ENCODE results near the gene MAST2.
A peak's percentile ranks its signal among the peaks of the same experiment; 100 is the strongest.
"Not testable (repeated sequence)": the region's sequence is repeated elsewhere in the genome, so short reads cannot be mapped to it uniquely, and the experiment has no call there.

The MAST2 gene

DNA sequence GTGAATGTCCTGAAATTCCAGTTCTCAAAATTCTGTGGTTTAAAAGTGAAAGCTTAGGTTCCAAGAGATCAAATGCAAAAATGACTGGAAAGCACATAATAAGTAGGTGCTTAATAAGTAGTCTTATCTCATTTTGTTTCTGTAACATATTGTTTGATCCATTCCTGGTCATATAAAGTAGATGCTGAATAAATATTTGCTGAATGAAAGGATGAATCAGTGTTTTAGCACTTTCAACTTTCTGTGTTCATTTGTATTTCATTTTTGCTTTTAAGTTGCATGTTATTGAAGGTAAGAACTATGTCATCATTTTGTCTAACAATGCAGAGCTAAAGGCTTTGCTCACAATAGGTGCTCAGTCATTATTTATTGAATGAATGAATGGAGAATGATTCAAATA lies 6.3 kb downstream of the MAST2 start:
- no peak for DNase-seq (ENCODE audit: low spot score)
- FAIRE-seq, result no peak

DNA sequence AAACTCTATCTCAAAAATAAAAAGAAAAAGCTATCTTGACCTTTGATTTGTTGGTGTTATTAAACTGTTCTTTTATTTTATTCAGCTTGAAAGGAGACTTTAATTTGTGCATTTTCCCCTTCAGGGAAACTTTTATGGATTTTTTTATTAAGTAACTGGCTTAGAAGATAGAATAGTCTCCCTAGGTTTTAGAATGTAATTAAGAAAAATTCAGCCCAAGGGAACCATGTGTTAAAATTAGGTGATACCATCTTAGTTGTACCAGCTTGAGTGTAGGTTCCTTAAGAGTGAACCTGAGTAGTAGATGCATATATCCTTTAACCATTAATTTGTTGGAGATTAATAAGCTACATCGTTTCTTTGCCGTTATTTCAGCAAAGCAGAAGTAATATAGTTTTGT lies 11.4 kb downstream of the MAST2 start:
- DNase-seq (ENCODE audit: low spot score) (no peak), FAIRE-seq (no peak)

DNA sequence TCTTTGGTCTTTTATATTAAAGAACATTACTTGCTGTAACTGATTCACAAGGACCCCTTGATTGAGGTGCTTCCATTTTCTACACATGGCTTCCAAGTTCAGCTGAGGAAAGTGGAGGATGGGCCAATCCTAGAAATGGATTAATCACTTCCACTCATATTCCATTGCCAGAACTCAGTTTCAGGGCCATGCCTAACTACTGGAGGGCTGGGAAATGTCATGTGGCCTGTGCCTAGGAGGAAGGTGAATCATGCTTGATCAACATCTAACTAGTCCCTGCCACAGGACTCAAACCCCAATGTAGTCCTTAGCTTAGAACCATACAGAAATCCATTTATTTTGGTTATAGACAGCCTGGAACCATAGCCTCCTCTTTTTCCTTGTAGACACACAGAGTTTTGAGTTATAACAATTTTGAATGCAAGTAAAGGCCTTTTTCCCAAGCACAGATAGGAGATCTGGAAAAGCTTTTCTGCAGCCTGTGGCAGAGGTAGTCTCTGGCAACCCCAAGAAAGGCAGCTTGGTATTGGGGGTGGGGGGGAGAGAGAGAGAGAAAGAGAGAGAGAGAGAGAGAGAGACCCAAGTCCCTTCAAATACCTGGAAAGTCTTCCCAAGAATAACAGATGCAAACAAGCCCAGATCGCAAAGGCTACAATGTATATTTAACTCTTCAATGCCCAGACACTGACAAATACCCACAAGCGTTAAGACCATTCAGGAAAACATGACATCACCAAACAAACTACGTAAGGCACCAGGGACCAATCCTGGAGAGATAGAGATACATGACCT lies 12.5 kb downstream of the MAST2 start:
- no peak for FAIRE-seq
- DNase-seq (ENCODE audit: low spot score), result peak; percentile 24

DNA sequence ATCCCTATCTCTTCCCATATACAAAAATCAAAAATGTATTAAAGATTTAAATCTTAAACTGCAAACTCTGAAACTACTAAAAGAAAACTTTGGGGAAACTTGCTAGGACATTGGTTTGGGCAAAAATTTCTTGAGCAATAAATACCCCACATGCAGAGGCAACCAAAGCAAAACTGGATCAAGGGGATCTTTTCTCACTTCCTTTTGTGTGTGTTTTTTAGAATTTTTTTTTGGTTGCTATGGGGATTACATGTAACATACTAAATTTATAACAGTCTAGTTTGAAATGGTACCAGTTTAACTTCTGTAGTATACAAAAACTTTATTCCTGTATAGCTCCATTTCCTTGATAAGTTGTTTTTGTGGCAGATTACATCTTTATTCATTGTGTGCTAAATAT lies 16.8 kb downstream of the MAST2 start:
- FAIRE-seq (no peak), DNase-seq (ENCODE audit: low spot score) (no peak)

DNA sequence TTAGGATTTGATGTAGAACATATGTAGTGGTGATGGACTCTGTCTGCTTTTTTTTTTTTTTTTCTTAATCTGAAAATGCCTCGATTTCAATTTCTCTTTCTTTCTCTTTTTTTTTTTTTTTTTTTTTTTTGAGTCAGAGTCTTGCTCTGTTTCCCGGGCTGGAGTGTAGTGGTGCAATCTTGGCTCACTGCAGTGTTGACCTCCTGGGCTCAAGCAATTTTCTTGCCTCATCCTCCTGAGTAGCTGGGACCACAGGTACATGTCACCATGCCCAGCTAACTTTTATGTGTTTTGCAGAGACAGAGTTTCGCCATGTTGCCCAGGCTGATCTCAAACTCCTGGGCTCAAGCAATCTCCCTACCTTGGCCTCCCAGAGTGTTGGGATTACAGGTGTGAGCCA lies 17.4 kb downstream of the MAST2 start:
- FAIRE-seq (no peak), DNase-seq (ENCODE audit: low spot score) (no peak)

DNA sequence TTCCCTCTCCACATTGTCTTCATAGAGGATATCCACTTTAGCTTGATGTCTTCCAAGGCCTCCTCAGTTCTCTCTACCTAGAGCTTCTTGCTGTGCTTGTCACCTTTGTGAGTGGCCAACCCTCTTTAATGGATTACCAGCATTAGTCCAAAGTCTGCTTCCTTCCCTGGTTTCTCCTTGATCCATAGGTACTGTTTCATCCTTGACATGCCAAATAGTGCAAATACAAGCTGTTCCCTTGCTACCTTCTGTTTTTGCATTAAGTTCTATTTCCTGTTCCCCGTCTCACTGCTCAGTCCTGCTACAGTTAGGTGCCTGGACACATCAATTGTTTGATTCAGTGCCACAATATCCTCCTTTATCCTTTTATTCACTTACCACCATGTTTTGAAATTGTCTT lies 19.2 kb downstream of the MAST2 start:
- FAIRE-seq (no peak), DNase-seq (ENCODE audit: low spot score) (no peak)

DNA sequence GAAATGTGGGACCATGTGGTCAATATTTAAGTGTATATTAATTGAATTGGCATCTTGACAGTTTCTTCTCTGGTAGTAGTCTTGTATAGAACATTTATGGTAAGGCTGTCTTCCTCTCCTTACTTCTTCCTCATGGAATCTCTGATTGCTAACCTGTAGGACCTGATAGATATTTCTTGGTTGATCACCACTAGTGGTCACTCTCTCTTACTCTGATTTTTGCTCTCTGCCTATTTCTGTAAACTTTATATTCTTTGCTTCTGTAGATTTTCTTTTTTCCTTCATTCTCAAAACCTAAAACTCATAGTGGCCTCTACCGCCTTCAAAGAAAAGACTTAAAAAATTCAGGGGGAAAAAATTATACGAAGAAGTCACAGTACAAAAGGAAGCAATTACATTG lies 21.2 kb downstream of the MAST2 start:
- no peak for FAIRE-seq
- no peak for DNase-seq (ENCODE audit: low spot score)

DNA sequence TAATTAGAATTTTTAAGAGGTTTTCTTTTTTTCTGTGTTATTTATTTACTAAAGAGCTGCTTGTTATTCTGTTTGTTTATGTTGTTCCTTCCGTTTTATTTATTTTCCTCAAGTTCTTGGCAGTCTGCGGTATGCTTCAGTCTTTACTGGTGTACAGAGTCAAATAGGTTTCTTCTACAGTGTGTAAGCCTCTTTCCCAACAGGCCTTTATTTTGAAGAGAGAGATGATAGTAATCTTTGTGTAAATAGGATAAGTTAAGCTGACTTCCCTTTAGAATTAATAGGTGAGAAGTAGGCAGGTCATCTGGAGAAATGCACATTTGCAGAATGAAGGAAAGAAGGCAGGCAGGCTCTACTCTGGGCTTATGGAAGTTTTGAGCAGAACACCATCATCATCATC lies 23.8 kb downstream of the MAST2 start:
- no peak for FAIRE-seq
- DNase-seq (ENCODE audit: low spot score), result no peak

DNA sequence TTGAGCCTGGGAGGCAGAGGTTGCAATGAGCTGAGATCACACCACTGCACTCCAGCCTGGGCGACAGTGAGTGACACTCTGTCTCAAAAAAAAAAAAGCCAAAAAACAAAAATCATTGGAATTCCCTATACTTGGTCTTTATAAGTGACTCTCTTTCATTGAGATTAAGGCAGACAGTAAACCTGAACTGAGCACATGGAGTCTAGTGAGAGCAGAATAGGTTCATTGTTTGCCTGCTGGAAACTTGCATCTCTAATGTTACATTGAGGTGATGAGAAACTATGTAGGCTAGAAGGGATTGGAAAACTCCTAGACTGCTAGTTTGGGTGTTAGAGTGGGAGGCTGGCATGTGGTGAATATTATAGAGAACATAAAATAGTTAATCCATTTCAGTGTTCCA lies 25.4 kb downstream of the MAST2 start:
- DNase-seq (ENCODE audit: low spot score), result no peak
- FAIRE-seq, result no peak

DNA sequence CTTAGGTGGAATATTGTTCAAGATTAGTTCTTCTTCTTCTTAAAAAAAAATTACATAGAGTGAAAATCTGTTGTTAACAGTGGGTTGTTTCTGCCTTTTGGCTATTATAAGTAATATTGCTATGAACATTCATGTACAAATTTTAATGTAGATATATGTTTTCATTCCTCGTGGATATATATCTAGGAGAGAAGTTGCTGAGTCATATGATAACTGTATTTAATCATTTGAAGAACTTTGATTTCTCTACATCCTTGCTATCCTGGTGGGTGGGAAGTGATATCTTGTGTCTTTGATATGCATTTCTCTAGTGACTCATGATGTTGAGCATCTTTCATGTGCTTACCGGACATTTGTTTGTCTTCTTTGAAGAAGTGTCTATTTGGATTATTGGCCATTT lies 29.9 kb downstream of the MAST2 start:
- FAIRE-seq (no peak), DNase-seq (ENCODE audit: low spot score) (no peak)

DNA sequence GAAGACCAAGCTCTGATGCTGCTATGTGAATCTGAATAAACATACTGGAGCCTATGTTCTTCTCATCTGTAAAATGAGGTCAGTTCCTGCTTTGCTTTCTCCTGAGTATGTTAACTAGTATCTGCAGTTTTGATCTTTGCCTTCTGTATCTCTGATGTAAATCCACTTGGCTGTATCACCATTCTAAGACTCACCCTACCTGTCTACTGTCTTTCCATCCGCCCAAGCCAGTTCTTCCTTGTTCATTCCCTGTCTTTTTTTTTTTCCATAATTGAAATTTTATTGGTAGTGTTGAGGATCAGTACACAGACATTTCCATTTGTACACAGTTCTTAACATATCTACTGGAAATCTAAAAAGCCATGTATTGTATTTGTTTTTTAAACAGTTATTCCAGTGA lies 31.3 kb downstream of the MAST2 start:
- DNase-seq (ENCODE audit: low spot score) (no peak), FAIRE-seq (no peak)

DNA sequence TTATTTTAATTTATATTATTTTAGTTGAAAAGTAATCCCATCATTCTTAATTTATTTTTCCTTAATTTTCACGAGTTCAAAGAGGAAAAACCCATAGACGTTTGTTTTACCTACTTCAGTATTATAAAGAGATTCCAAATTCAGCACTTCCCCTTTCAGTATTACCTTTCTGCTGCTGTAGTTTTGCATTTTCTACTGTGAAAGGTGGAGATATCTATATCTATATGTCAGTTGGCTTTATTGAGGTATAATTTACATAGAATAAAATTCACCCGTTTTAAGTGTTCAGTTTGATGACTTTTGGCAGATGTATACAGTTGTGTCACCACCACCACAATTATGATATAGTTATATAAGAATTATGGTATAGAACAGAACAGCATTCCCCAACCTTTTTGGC lies 33.0 kb downstream of the MAST2 start:
- DNase-seq (ENCODE audit: low spot score), result no peak
- FAIRE-seq, result no peak

DNA sequence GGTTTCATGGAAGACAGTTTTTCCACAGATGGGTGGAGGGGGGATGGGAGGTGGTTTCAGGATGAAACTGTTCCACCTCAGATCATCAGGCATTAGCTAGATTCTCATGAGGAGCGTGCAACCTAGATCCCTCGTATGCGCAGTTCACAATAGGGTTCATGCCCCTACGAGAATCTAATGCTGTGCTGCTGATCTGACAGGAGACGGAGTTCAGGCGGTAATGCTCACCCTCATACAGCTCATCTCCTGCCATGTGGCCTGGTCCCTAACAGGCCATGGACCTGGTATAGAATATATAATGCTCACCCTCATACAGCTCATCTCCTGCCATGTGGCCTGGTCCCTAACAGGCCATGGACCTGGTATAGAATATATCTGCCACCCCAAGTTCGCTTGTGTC lies 33.4 kb downstream of the MAST2 start:
- FAIRE-seq; DNase-seq (ENCODE audit: low spot score): not testable (repeated sequence)

DNA sequence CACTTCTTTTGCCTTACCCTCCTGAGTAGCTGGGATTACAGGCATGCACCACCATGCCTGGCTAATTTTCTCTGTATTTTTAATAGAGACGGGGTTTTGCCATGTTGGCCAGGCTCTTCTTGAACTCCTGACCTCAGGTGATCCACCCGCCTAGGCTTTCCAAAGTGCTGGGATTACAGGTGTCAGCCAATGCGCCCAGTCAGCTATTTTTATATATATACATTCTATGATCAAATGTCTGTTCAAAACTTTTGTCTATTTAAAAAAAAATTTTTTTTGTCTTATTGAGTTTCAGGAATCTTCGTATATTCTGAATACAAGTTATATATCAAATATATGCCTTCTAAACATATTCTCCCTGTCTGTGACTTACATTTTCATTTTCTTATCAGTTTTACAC lies 34.9 kb downstream of the MAST2 start:
- DNase-seq (ENCODE audit: low spot score); FAIRE-seq: not testable (repeated sequence)

DNA sequence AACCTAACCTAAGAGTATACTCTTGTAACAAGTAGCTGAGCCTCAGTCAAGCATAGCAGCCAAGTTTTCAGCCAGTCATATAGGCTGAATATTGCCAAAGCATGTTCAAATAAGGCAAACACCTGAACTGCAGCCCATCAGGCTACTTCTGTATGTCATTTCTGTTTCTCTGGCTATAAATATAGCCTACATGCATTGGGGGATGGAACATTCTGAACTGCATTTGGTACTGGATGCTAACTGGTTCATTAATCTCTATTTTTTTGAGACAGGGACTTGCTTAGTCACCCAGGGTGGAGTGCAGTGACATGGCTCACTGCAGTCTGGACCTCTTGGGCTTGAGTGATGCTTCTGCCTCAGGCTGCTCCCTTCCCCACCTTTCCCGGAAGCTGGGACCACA lies 37.3 kb downstream of the MAST2 start:
- FAIRE-seq (peak; percentile 61), DNase-seq (ENCODE audit: low spot score) (peak; percentile 31)

DNA sequence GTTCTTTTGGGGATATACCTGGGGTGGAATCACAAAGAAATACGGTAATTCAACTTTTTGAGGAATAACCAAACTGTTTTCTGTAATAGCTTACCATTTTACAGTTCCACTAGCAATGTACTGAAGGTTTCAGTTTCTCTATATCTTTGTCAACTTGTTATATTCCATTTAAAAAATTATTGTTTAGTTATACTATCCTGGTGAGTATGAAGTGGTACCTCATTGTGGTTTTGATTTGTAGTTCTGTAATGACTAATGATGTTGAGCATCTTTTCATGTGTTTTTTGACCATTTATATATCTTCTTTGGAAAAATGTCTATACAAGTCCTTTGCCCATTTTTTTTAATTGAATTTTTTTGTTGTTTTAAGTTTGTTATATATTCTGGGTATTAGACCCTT lies 39.4 kb downstream of the MAST2 start:
- FAIRE-seq, result no peak
- no peak for DNase-seq (ENCODE audit: low spot score)

DNA sequence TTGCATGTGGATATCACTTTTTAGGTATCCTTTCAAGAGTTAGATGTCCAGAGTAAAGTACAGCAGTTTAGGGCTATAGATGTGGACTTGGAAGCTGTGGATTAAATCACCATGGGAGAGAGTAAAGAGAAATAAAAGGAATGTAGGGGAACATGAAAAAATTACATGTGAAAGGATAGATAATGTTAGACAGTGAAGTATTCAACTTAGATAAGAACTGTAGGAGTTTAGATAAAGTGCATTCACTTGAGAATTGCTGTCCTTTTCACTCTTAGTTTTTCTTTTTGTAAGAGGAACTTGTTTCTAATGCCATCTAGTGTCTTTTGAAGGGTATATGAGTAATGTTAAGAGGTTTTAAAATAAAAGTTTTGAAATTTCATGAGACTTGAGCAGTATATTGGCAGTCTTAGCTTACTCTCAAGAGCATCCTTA lies 40.1 kb downstream of the MAST2 start:
- DNase-seq (ENCODE audit: low spot score) (peak; percentile 24), FAIRE-seq (peak; percentile 74)

DNA sequence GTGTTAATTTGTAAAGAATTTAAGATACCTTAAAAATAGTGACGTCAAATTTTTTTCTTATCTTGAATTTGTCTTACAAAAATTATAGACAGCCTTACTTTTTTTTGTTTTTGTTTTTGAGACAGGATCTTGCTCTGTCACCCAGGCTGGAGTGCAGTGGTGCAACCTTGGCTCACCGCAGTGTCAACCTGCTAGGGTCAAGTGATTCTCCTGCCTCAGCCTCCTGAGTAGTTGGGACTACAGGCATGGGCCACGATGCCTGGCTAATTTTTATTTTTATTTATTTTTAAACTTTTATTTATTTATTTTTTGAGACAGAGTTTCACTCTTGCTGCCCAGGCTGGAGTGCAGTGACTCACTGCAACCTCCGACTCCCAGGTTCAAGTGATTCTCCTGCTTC lies 40.6 kb downstream of the MAST2 start:
- not testable (repeated sequence) for FAIRE-seq; DNase-seq (ENCODE audit: low spot score)

DNA sequence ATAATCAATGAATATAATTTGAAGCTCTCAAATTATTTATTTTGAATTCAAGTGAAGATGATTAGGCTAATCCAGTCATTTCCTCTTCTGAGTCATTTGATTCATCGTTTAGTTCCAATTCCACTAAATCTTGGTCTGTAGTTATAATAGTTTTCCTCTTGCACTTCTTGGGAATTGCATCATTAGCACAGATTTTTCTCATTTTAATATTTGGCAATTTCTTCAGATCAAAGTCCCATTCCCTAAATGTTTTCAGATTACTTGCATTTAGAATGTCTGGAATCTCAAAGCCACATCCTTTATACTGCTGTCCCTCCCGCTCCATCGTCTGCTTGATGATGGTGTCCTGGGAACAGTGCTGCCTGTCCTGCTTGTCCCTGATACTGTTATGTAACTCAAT lies 43.5 kb downstream of the MAST2 start:
- DNase-seq (ENCODE audit: low spot score) (no peak), FAIRE-seq (no peak)

DNA sequence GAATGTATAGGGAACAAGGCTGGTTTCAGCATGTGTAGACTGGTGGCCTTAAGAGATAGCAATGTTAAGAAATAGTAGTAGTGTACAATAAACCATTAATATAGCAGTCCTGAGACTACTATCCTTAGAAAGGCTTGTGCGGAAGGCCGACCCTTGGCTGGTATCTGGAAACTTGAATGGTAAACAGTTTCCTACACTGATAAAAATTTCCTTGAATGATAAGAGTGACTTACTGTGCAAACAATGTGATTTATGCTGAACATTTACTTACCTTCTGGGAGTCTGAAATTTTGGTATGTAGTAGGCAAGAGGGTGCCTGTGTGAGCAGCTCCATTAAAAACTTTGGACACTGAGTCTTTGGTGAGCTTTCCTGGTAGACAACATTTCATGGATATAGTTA lies 44.7 kb downstream of the MAST2 start:
- FAIRE-seq (no peak), DNase-seq (ENCODE audit: low spot score) (no peak)

DNA sequence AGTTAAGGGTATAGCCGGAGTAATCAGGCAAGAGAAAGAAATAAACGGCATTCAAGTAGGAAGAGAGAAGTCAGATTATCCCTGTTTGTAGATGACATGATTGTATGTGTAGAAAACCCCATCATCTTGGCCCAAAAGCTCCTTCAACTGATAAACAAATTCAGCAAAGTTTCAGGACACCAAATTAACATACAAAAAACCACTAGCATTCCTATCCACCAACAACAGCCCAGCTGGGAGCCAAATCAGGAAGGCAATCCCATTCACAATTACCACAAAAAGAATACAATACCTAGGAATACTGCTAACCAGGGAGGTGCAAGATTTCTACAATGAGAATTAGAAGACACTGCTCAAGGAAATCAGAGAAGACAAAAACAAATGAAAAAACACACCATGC lies 45.3 kb downstream of the MAST2 start:
- FAIRE-seq (no peak), DNase-seq (ENCODE audit: low spot score) (no peak)

DNA sequence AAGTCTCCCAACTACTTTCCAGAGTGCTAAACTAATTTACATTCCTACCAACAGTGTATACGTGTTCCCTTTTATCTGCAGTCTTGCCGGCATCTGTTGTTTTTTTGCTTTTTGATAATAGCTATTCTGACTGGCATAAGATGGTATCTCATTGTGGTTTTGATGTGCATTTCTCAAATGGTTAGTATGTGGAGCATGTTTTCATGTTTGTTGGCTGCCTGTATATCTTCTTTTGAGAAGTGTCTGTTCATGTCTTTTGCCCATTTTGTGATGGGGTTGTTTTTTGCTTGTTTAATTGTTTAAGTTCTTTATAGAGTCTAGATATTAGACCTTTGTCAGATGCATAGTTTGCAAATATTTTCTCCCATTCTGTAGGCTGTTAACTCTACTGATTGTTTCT lies 46.6 kb downstream of the MAST2 start:
- no peak for DNase-seq (ENCODE audit: low spot score)
- no peak for FAIRE-seq

DNA sequence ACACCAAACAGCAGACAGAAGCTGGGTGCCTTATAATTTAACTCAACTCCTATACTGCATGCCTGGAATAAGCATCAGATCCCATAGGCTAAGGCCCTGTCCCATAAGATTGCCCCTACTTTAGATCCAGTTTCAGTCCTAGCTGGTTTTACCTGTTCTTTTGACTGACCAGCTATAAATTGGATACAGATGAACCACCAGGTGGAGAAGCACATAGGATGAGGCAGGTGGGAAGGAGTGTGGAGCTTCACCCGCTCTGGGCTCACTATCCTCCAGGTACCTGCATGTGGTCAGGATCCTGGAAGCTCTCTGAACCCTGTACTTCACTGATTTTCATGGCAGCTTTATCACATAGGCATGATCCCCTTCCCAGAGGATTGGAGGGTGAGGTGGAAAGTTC lies 51.3 kb downstream of the MAST2 start:
- DNase-seq (ENCODE audit: low spot score), result no peak
- FAIRE-seq, result no peak

All from RCC 7860 (cell line).